T-helper 2 cell treated with Interferon-gamma antibody and Interleukin-4, amounts not matched to agents 100 ng/mL and 5 ng/mL, for 36 hours (primary cell): ENCODE measurements around the gene CCNF. TPM values are rescaled to one million over a fixed set of nuclear protein-coding genes. Genes with fewer than 3 reads are reported as not detected.

Experiments
- intact Hi-C: fragments of 100-400 bp; cut with micrococcal nuclease; formaldehyde crosslinking; loops from one replicate; pipeline ENCODE4 v1.15.1; 2023
- total RNA-seq: library from RNA; stranded (reverse); gene quantifications from 2 replicates; pipeline ENCODE4 v1.2.3, GENCODE V29; 2022

Gene CCNF
- total RNA-seq, 1 donor from 2014 or later, result 64.7 TPM

GRCh38 chr16:2483939-2484897, 55.0 kb downstream of the CCNF start:
- intact Hi-C loops, result no loop called here

- intact Hi-C loops, result no loop called here
Measured at GRCh38 chr16:2484898-2485508, 55.8 kb downstream of the CCNF start.

- intact Hi-C loops, result no loop called here
Measured at GRCh38 chr16:2485811-2486507, 56.7 kb downstream of the CCNF start.

GRCh38 chr16:2486645-2487516, 57.6 kb downstream of the CCNF start:
- intact Hi-C loops, result no loop called here

- intact Hi-C loops, result no loop called here
Measured at GRCh38 chr16:2487517-2487842, 58.2 kb downstream of the CCNF start.

- intact Hi-C loops, result no loop called here
Measured at GRCh38 chr16:2487903-2488531, 58.8 kb downstream of the CCNF start.

- intact Hi-C loops, result no loop called here
Measured at GRCh38 chr16:2489581-2489980, 60.3 kb downstream of the CCNF start.

GRCh38 chr16:2490190-2491105, 61.2 kb downstream of the CCNF start:
- intact Hi-C loops, result no loop called here

GRCh38 chr16:2492292-2492691, 63.0 kb downstream of the CCNF start:
- intact Hi-C loops, result no loop called here

GRCh38 chr16:2493605-2494004, 64.4 kb downstream of the CCNF start:
- intact Hi-C loops, result no loop called here

- intact Hi-C loops, result no loop called here
Measured at GRCh38 chr16:2494616-2495015, 65.4 kb downstream of the CCNF start.

GRCh38 chr16:2495041-2495440, 65.8 kb downstream of the CCNF start:
- intact Hi-C loops, result no loop called here

GRCh38 chr16:2496223-2497115, 67.2 kb downstream of the CCNF start:
- intact Hi-C loops, result no loop called here

- intact Hi-C loops, result no loop called here
Measured at GRCh38 chr16:2497116-2497630, 67.9 kb downstream of the CCNF start.

GRCh38 chr16:2497695-2498484, 68.6 kb downstream of the CCNF start:
- intact Hi-C loops, result no loop called here

GRCh38 chr16:2498531-2499253, 69.4 kb downstream of the CCNF start:
- intact Hi-C loops, result no loop called here

- intact Hi-C loops, result no loop called here
Measured at GRCh38 chr16:2499454-2499853, 70.2 kb downstream of the CCNF start.
